OCI-M2 (cell line): ENCODE data around the gene KCNK6.

Experiments
- DNase-seq: peaks from one replicate; lab custom pipeline; 2025; ENCODE audit not compliant: unreplicated experiment; lab: John Stamatoyannopoulos, UW

The KCNK6 gene

GRCh38 chr19:38319421-38320258 lies at the start of gene KCNK6:
Gene KCNK6, plus strand, starts transcription at chr19:38319845. Its CDS starts 106 bp downstream, at chr19:38319951.
- DNase-seq = no peak

- peak; percentile 95 for DNase-seq
These were observed 49.0 kb upstream of the KCNK6 start for GRCh38 chr19:38270587-38271167.

DNA sequence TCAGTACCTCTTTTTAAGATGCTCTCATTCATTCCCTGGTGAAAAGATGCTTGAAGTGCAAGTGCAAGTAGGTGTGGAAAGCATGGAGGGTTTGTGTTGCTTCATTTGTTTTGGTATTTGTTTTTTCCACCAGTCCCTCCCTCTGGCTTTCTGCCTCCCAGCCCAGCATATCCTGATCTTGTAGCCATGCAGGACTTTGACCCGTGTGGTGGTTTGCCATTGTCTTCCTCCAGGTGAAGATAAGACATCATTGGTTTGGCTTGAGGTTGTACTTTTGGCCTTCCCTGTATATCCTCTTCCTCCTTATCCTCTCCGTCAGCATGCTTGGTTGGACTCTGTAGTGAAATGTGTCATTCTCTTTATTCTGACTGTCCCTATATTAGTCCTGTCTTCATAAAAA lies 46.1 kb upstream of the KCNK6 start:
- DNase-seq = no peak

DNA sequence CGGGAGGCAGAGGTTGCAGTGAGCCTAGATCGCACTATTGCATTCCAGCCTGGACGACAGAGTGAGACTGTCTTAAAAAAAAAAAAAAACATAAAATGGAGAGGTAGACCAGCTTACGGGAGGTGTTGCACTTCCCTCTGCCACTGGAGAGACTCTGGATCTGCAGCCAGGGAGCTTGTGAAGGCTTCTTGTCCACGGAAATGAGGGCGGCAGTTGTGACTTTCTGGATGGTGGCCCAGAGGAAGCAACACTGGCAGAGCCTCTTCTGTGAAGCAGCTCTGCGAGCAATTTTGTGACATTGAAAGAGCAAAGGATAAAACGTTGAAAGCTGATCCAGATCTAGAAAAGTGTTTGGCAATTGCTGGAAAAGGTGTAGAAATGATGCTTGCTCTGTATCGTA lies 44.9 kb upstream of the KCNK6 start:
- DNase-seq = no peak

GRCh38 chr19:38276942-38277517 lies 42.6 kb upstream of the KCNK6 start:
- DNase-seq = no peak

- no peak for DNase-seq
These were observed 42.1 kb upstream of the KCNK6 start for GRCh38 chr19:38277549-38277948.

GRCh38 chr19:38277969-38278680 lies 41.5 kb upstream of the KCNK6 start:
- no peak for DNase-seq

DNA sequence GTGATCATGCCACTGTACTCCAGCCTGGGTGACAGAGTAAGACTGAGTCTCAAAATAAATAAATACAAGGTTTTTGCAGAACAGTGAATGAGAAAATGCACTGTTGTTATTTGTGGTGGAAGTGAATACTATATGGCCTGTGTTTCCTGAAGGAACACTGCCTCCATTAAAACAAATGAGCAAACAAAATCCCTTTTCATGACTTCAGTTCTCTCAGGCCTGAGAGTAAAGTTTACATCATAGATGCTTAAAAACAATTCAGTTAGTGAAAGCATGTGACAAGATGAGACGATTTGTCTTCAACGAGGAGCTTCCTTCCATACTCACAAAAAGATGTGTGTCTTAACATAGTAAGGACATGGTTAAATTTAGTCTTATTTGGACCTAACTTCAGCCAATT lies 40.9 kb upstream of the KCNK6 start:
- no peak for DNase-seq

- DNase-seq = no peak
These were observed 39.4 kb upstream of the KCNK6 start for GRCh38 chr19:38280030-38280921.

DNA sequence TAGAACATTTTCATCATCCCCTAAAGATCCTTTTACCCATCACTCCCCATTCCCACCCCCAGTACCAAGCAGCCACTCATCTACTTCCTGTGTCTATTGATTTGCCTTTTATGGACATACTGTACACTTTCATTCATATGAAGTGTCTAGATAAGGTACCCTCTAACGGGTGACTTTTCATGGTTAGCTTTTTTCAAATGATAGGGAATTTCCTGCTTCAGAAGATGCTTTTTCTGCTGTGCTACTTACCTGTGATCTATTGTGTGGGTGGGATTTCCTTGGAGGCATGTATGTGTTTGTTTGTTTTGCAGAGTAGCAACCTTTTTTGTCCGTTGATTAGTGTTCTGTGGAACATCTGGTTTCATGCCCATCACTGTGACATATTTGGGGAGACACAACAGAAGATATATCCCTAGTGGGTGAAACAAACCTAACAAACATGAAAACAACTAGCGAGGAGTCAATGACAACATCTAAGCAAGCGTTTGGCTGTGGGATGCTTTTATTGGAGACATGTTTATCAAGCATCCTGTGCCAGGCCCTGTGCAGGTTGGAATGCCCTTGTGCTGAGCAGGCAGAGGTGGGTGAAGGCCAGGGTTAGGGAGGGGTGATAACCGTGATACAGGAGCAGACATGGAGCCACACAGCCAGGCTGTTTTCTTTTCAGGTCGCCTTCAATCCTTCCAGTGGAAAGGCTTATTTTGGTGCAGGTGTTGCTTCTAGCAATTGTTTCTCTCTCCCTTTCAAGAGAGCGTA lies 37.7 kb upstream of the KCNK6 start:
- DNase-seq = peak; percentile 88

DNA sequence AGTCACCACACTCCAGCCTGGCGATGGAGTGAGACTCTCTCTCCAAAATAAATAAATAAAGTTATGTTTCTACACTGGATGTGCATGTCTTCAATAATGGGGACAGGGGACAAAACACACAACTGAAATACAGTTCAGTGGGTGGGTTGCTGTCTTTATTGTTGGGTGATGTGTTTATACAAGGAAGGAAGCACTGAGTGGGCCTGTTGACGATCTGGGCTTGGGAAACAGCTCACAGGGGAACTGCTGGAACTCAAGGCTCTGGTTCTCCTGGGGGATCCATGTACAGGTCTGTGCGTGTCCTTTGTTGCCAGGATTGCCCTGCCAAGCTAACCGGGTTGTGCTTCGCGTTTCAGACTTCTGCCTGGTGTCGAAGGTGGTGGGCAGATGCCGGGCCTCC lies 36.4 kb upstream of the KCNK6 start:
- no peak for DNase-seq

DNA sequence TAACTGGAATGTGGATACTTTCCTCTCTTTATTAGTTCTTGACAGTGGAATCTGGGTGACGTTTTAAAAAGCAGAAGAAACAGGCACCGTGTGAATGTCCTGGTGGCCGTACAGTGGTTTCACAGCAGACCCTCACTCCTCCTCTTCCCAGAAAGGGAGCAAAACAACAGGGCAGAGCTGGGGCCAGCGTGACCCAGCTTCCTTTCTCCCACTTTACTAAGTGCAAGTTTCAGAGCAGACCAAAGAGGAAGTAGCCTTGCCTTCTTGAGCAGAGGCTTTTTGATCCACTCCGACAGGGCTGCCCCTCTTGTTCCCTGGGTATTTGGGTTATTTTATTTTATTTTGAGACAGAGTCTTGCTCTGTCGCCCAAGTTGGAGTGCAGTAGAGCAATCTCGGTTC lies 35.2 kb upstream of the KCNK6 start:
- DNase-seq = no peak

GRCh38 chr19:38285567-38285966 lies 34.1 kb upstream of the KCNK6 start:
- DNase-seq = no peak

GRCh38 chr19:38287604-38288003 lies 32.0 kb upstream of the KCNK6 start:
- no peak for DNase-seq

- no peak for DNase-seq
These were observed 31.4 kb upstream of the KCNK6 start for GRCh38 chr19:38288123-38288855.

DNA sequence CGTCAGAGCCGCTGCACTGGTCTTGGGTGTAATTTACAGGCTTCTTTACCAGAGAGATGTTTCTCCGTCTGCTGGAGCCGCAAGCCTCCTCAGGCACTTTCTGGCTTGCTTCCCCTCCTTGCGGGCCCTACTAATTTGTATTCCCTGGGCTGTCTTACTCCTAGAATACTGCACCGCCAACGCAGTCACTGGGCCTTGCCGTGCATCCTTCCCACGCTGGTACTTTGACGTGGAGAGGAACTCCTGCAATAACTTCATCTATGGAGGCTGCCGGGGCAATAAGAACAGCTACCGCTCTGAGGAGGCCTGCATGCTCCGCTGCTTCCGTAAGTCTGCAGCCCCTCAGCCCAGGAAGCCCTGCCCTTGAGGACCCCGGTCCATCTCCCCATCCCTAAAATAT lies 29.7 kb upstream of the KCNK6 start:
- no peak for DNase-seq

DNA sequence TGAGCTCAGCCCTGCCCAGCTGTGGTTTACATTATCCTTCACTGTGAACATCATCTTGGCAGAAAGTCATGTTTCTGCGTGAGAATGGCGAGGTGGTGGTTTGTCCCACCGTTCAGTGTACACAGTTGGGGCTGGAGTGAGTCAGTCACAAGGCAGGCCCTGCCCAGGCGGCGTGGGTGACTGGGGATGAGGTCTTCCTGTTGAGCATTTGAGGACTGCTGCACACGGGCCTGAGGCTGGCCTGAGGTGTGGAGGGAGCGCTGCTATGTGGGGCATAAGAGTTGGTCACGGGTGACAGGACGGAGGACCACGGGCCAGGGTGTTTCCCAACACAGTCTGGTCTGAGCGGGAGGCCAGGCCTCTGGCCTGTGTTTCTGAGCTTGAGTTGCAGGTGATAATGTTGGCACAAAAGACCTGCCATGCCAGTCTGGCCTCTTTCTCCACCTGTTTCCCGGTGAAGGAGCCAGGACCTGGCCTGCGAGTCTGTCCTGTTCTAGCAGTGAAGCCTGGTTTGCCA lies 29.0 kb upstream of the KCNK6 start:
- DNase-seq = no peak

DNA sequence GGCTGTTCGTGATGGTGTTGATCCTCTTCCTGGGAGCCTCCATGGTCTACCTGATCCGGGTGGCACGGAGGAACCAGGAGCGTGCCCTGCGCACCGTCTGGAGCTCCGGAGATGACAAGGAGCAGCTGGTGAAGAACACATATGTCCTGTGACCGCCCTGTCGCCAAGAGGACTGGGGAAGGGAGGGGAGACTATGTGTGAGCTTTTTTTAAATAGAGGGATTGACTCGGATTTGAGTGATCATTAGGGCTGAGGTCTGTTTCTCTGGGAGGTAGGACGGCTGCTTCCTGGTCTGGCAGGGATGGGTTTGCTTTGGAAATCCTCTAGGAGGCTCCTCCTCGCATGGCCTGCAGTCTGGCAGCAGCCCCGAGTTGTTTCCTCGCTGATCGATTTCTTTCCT lies 27.8 kb upstream of the KCNK6 start:
- DNase-seq = no peak

DNA sequence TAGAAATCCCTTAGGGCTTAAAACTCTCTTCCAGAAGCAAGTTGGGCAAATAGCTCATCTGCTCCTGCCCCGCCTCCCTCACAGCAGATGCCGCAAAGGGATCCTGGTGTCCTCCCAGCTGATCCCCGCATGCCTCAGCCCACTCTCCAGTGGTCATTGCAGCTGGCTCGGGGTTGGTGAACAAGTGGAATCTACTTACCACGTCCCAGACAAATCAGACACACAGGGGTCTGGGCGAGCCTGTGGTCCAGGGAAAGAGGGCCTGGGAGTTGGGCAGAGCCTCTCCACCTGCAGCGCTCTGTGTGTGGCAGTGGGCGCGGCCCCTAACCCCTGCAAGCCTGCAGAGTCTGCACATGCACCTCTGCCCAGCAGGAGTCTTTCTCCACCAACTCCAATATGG lies 26.4 kb upstream of the KCNK6 start:
- no peak for DNase-seq
